ENCODE data around the gene TRIML1.
"Not testable (repeated sequence)": the region's sequence is repeated elsewhere in the genome, so short reads cannot be mapped to it uniquely, and the experiment has no call there.

TRIML1 gene

GRCh38 chr4:188154668-188155405 lies 15.6 kb downstream of the TRIML1 start:
- no peak for DNase-seq

DNA sequence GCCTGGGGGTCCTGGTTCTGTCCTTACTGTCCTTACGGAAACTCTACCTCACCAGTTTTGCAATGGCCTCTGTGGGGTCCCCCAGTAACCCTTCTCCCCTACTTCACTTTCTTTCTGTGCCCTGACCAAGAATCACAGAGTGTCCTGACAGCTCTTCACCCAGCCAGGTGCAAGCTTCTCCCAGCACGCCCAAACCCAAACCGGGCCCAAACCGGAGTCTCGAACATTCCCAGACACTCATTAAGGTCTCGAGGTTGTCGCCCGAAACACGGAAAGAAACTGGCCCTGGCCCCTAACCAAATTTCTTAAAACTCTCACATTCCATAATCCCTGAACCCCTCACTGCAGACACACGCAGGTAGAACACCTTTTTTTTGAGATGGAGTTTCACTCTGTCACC lies 19.1 kb downstream of the TRIML1 start:
- no peak for DNase-seq

GRCh38 chr4:188159513-188160226 lies 20.4 kb downstream of the TRIML1 start:
- not testable (repeated sequence) for DNase-seq

DNA sequence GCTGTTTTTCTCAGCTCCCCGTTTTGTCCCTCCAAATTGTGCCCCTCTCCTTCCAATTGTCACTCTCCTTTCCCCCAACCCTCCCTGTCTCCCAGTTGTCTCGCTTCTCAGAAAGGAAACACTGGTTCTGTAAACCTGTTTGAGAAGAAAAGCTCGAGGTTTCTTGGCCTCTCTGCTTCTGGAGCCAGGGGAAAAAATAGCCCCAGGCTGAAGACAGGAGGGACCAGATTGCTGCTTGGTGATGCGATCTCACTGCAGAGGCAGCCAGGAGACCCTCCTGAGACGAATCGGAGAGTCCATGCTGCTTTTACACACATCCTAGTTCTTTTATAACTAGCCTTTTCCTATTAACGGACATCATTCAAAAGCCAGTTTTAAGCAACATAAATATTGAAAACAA lies 21.2 kb downstream of the TRIML1 start:
- no peak for DNase-seq

- no peak for DNase-seq
Observed at GRCh38 chr4:188161167-188161566, 21.9 kb downstream of the TRIML1 start.

GRCh38 chr4:188162698-188163097 lies 23.5 kb downstream of the TRIML1 start:
- no peak for DNase-seq

GRCh38 chr4:188168726-188169373 lies 29.6 kb downstream of the TRIML1 start:
- no peak for DNase-seq

DNA sequence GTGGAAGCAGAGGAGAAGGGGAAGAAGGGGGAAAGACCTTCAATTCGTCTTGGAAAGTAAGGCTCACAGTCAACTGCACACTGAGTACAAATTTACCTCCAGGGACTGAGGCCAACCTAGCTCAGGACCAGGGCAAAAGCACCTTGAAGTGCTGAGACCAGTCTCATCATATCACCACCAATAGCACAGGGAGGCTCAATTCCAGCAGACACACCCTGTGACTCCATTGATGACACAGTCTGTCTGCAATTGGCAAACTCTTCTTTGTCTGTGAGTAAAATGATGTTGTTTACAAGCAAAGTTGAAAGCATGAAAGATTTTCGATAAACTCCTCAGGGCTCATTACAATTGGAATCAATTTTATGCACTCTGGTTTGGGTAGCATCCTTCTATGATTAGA lies 32.3 kb downstream of the TRIML1 start:
- DNase-seq, result no peak

- no peak for DNase-seq
Observed at GRCh38 chr4:188175288-188175687, 36.0 kb downstream of the TRIML1 start.

DNA sequence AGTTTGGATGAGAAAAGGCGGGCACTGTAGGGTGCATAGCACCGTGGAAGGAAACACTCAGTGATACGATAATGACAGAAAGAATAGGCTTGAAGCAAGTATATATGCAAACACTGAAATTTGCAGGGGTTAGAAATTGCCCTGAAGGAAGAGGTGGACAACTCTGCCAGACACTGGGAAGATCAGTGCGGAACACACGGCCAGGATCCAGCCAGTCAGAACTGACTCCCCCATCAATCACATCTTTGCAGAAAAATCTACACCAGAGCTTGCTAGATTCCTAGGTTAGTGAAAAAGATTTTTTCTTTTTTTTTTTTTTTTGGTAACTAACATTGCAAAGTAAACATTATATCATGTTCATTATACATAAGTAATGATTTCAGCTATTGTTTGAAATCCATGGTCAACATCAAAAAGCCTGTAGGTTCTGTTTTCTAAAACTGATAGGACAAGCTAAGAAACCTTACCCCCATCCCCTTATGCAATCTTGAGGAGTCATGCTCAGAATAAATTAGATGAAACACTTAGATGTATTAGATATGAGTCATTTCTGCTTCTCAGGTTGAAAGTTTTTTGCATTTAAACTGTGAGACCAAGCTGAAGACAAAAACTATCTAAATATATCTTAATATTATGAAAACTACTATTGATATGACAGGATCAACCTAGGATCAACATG lies 38.9 kb downstream of the TRIML1 start:
- no peak for DNase-seq

- no peak for DNase-seq
Observed at GRCh38 chr4:188178806-188179205, 39.6 kb downstream of the TRIML1 start.

DNA sequence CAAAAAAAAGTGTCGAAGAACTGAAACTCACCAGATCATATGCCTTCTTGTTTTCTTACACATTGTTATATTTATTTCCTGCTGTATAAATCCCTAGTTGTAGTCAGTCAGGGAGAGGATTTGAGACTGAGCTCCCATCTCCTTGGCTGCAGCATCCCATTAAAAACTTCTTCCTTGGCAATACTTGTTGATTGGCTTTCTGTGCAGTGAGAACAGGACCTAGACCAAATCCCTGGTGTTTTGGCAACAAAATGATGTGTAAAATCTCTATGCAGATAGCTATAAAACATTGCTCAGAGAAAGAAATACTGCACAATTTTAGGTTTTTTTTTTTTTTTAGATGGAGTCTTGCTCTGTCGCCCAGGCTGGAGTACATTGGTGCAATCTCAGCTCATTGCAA lies 47.9 kb downstream of the TRIML1 start:
- DNase-seq, result no peak

DNA sequence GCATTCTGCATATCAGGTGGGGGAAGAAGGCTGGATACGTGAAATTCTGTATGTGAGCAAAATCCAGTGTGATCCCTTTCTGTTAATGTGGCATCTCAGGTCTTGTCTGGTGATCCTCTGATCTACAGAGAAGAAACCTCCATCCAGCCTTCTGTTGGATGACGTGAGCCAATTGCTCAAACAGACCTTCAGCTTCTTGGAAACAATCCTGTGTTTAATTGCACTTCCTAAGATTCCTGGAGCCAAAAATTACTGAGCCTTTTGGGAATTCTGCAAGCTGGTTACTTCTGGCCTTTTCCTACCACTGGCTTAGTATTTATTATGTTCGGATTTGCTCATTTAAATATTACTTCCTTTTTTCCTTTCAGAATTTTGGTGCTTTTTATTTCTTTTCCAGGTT lies 51.2 kb downstream of the TRIML1 start:
- DNase-seq, result no peak

DNA sequence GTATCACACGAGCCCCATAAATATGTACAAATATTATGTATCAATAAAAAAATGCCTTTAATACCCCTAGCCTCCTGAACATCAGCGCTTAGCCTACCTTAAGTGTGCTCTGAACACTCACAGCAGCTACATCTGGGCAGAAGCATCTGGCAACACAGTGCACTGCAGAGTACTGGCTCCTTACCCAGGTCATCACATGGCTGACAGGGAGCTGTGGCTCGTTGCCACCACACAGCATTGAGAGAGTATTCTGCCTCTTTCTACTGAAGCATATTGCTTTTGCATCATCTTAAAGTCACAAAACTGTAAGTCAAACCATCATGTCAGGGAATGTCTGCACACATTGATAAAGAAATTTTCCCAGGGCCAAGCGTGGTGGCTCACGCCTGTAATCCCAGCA lies 55.2 kb downstream of the TRIML1 start:
- DNase-seq, result no peak

DNA sequence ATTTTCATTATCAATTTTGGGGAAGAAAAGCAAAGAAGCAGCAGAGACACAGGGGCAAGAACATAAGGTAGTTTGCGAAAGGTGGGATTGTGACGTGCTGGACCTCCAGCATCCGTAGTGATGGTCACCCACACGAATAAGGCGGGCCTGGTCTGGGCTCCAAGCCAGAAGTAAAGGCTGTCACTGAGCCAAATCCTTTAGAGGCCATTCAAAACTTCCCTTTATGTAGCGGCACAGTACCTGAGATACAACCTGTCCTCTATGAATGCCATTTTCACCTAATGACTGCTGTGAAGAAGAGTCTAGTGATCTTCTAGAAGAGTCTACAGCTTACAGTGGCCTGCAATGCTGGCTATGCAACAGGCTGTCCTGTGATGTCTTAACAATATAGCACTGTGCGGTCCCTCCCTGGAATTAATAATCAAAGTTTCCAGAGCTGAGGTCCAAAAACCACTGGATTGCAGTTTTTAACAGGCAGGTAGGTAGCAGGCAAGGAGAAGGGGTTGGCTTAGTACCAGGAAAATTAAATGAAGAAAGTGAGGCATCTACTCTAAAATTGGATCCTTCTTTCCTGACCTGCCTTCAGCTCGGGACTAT lies 56.2 kb downstream of the TRIML1 start:
- DNase-seq, result no peak

DNA sequence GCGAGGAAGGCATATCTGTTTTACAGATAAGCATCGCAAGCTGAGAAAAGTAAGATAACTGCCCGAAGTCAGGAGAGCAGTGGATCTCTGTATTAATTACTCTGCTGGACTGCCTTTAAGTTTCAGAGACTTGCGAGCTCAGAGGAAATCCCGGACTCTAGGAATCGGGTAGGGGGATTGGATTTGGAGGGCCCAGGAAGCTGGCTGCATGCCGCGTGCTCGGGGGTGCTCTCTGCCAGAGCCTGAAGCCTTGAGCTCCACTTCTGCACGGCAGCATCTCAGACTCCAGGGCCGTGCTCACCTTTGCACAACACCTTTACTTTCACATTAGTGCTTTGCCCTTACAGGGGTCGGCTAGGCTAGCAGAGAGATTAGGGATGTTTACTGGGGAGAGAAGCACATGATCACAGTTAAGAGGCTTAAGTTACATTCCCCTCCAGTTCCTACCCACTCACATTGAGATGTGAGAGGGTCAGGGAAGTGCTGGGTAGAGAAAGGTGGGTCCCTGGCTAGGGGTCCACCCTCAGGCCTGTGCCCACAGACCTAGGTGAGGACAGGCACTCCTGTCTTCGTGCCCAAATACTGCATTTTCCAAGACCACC lies 57.0 kb downstream of the TRIML1 start:
- DNase-seq, result no peak

Data from stimulated activated CD4-positive, alpha-beta T cell treated with anti-CD3 and anti-CD28 coated beads, Interleukin-4, amount 100 ng/mL, for 4 hours (primary cell).